ENCODE measurements around the gene BANK1. TPM values are rescaled to one million over a fixed set of nuclear protein-coding genes. Genes with fewer than 3 reads are reported as not detected.
"Not testable (repeated sequence)": the region's sequence is repeated elsewhere in the genome, so short reads cannot be mapped to it uniquely, and the experiment has no call there.

Gene BANK1
- total RNA-seq, 1 experiment from 2014 or later, result not detected

DNA sequence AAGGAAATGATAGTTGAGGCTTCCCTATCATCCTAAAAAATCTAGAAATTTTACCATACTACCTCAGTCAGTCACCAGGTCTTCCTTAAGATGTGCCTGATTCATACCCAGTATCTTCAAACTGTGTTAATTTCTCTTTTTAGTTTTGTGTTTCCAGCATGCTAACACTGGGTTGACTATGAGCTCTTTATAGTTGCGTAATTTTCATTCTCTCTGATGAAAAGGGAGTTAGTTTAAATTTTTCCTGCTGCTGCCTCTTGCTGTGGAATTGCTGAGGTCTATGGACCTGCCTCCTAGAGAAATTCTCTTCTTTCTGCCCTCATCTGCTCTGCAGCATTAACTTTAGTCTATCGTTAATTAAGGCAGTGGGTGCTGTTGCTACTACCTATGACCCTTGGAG is 66.6 kb downstream of the BANK1 start:
- DNase-seq (ENCODE audit: low read depth, low spot score), result no peak
- in situ Hi-C loops (cut with HindIII; ENCODE audit: low pct_unique_long_range_greater_than_20kb, low sequenced_read_pairs), result no loop called here

DNA sequence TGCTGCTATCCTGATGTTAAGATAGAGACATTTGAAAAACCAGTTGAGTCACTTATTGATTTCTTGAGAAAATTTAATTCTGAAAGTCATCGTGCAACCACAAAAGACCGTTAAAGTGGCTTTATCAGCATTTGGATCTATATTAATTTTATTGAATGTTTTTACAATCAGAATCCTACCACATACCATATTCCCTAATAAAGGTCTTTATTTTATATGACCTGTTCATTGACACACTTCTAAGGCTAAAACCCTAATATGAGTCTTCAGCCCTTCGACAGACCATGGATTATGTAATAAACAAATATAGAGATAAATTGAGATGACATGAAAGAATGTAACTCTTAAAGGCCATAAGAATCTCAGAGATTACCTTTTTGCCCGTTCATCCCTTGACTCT is 68.1 kb downstream of the BANK1 start:
- in situ Hi-C loops (cut with HindIII; ENCODE audit: low pct_unique_long_range_greater_than_20kb, low sequenced_read_pairs), result no loop called here
- no peak for DNase-seq (ENCODE audit: low read depth, low spot score)

DNA sequence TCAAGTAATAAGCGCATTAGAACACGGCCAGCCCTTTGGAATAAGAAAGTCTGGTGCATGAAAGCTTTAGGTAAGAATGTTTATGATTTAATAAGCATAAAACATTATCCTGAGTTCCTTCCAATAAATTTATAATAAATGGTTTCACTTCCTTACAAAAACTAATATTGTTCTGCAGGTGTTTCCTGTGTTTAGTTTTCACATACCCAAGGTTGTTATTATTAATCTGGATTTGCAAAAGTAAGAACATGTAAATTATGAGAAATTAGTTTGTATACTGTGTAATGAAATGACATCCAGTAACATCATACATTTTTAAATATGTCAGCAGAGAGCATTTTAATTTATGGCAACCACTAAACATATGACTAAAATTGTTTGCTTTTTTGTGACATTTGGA is 72.1 kb downstream of the BANK1 start:
- DNase-seq (ENCODE audit: low read depth, low spot score), result no peak
- in situ Hi-C loops (cut with HindIII; ENCODE audit: low pct_unique_long_range_greater_than_20kb, low sequenced_read_pairs), result no loop called here

DNA sequence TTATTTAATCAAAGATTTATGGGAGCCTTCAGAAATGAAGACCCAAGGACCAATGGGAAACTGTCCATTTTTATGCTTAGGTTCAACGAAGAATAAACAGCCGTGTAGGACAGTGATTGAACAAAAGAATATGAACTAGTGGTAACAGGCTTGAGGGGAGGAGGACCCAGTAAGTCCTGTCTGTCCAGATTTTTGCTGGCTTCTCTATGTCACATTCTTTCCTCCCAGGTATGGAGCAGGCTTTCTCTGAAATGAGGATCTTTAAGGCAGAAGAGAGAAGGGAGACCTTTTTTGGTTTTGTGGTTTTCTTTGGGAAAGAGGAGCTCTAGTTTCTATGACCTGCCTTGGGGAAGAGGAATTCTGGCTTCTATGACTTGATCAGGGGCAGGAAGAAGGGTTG is 74.1 kb downstream of the BANK1 start:
- DNase-seq (ENCODE audit: low read depth, low spot score), result no peak
- in situ Hi-C loops (cut with HindIII; ENCODE audit: low pct_unique_long_range_greater_than_20kb, low sequenced_read_pairs), result no loop called here

DNA sequence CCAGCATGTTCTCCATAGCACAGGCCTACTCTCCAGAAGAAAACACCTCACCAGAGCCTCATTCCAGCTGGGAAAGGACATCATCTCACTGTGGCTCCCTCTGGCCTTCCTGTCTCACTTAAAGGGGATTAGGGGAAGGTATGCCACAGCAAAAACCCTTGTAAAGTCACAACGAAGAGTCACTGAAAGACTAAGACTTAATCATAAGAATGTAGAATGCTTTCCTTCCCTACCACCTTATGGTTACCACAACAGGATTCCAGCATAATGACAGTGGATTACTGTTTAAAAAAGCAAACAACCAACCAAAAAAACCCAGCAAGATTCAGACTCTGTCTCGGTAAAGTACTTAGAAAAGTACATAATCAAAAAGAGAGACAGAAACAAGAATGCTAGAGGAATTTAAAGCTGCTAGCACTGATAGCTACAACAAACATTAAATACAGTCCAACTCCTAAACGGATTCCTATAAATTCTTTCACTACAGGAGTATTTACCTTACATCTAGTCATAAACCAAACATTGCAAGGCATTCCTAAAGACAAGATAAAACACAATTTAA is 75.1 kb downstream of the BANK1 start:
- DNase-seq (ENCODE audit: low read depth, low spot score), result no peak
- in situ Hi-C loops (cut with HindIII; ENCODE audit: low pct_unique_long_range_greater_than_20kb, low sequenced_read_pairs), result no loop called here

DNA sequence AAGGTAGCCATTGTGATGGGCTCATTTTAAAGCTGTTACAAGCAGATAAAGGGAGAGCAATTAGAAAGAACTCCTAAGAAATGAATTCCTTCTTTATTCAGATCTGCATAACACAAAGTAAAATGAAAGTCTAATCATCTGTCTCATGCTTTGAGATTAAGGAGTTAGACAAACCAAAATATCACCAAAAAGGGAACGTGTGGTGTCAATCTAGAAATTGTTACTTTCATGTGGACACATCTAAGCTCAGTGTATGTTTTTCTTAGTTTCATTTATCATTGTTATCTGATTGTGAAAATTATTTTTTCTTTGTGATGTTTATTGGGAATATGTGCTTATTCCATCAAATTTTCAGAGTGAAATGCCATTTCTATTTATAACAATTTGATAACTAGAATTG is 80.3 kb downstream of the BANK1 start:
- in situ Hi-C loops (cut with HindIII; ENCODE audit: low pct_unique_long_range_greater_than_20kb, low sequenced_read_pairs), result no loop called here

DNA sequence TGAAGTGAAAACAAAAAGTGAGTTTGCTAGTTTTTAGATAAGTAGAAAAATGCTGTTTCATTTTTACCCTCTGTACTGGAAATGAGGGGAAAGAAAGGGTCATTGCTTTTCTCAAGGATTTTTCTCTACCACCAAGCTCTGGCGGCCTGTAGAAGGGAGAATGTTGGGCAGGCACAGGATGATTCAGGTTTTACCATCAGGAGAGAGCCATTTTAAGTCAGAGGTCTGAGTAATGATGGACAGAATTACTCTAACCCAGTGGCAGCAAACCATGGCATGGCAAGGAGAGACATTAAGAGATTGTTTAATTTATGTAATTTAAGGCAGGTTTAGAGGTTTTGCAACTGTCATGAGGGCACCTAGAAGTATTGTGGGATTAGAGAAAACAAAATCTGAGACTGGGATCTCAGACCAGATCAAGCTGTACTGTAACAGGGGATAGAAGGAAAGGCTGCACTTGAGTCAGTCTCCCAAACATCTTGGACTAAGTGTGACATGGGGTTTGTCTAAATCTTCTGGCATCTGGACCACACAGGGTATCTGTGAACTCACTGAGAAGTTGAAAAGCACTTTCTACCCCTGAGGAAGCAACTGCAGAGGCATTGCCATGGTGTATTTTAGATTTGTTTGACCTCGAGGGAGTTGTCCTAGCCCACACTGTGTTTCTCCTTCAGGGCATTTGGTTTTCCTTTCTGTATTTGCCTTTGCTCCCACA is 81.6 kb downstream of the BANK1 start:
- in situ Hi-C loops (cut with HindIII; ENCODE audit: low pct_unique_long_range_greater_than_20kb, low sequenced_read_pairs), result no loop called here
- no peak for DNase-seq (ENCODE audit: low read depth, low spot score)

More for the DNA sequence above, 80.3 kb downstream of the BANK1 start:
- no peak for DNase-seq (ENCODE audit: low read depth, low spot score)

DNA sequence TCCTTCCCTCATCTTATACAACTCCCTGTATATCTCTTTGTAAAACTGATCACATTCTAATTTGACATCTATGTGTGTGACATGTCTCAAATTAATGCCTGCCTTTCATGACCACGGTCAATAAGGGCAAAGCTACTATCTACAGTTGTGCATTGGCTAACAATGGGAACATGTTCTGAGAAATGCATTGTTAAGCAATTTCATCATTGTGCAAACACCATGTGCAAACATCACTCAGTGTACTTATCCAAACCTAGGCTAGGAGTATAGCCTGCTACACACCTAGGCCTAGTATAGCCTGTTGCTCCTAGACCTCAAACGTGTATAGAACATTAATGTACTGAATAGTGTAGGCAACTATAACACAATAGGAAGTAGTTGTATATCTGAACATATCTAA is 95.0 kb downstream of the BANK1 start:
- no peak for DNase-seq (ENCODE audit: low read depth, low spot score)
- in situ Hi-C loops (cut with HindIII; ENCODE audit: low pct_unique_long_range_greater_than_20kb, low sequenced_read_pairs), result no loop called here

DNA sequence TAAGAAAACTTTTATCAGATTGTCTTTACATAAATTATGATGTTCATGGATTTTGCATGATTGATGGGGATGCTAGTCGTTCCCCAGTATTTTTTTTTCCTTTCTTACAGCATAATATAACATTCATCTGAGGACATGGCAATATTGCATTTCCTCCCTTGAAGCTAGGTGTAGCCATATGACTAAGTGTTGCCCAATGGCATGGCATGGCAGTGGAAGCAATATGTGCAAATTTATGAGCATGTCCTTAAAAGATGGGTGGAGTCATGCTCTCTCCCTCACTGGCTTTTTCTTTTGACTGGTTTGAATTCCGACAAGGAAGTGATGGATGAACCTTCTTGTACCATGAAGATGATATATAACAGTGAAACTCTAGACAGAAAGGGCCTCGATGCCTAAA is 96.3 kb downstream of the BANK1 start:
- in situ Hi-C loops (cut with HindIII; ENCODE audit: low pct_unique_long_range_greater_than_20kb, low sequenced_read_pairs), result no loop called here
- DNase-seq (ENCODE audit: low read depth, low spot score), result no peak

DNA sequence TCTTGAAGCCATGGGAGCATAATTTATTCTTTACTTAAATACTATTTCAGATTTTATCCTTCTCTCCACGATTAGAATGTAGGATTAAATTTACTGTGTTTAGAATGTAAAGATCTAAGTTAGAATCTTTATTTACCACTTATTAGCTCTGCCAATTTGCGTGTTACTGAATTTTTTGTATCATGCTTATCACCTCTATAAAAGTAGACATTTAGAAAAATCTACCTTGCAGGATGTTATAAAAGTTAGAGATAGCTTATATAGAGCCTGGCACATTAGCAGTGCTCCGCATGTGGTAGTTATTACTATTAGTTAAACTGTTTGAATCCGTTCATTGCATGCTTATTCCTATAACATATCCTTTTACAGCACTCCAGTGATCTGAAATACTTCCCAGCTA is 97.9 kb downstream of the BANK1 start:
- in situ Hi-C loops (cut with HindIII; ENCODE audit: low pct_unique_long_range_greater_than_20kb, low sequenced_read_pairs), result no loop called here
- no peak for DNase-seq (ENCODE audit: low read depth, low spot score)

DNA sequence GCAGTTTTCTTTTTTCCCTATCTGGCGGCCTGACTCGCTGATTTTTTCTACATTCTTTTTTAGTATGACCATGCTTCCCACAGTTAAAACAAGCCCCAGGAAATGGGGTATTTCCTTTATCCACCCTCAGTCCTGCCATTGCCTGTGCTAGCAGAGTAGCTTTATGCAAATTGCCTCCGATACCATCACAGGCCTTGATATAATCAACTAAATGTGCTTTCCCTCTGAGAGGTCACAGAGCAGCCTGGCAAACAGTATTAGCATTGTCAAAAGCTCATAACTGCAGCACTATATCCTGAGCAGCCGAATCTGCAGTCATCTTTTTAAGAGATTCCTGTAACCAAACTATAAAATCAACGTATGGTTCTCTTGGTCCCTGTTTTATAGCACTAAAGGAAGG is 115.0 kb downstream of the BANK1 start:
- in situ Hi-C loops (cut with HindIII; ENCODE audit: low pct_unique_long_range_greater_than_20kb, low sequenced_read_pairs); DNase-seq (ENCODE audit: low read depth, low spot score): not testable (repeated sequence)

DNA sequence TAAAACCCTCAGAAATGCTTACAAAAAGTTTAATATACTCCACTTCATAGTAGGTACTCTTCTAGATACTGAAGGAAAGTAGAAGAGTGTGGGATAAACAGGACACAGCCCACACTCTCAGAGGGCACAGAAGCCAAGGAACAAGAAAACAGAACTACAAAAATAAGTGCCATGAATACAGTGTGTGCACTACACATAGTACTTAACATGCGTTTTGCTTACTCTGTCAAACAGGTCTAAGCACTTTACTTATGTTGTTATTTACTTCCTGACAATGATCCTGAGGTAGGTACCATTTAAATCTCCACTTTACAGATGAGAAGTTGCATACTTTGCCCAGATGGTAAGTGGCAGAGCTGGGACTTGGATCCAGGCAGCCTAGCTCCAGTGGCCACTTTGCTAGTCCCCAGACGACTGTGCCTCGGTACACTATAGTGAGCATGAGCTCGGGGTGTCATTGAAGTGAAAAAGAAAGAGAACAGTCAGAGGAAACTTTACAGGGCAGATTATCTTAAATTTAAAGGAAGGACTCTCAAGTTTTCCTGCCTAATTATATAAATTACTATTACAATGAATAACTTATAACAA is 120.3 kb downstream of the BANK1 start:
- in situ Hi-C loops (cut with HindIII; ENCODE audit: low pct_unique_long_range_greater_than_20kb, low sequenced_read_pairs), result no loop called here
- no peak for DNase-seq (ENCODE audit: low read depth, low spot score)

DNA sequence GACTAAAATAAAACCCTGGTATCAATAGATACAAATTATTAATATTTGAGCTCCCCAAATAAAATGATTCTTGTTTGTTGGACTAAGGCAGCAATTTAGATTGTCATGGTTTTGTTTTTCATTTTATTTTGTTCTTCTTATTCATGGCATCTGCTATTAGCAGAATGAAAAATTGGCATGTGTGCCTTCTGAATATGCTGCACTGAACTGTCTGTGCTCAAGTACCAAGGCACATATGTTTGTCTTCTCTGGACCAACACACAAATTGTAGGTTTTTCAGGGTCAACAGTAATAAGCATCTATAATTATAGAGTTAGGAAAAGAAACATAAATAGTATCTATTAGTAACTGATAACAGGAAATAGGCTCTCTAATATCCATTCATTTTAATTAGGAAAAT is 121.1 kb downstream of the BANK1 start:
- no peak for DNase-seq (ENCODE audit: low read depth, low spot score)
- in situ Hi-C loops (cut with HindIII; ENCODE audit: low pct_unique_long_range_greater_than_20kb, low sequenced_read_pairs), result no loop called here

DNA sequence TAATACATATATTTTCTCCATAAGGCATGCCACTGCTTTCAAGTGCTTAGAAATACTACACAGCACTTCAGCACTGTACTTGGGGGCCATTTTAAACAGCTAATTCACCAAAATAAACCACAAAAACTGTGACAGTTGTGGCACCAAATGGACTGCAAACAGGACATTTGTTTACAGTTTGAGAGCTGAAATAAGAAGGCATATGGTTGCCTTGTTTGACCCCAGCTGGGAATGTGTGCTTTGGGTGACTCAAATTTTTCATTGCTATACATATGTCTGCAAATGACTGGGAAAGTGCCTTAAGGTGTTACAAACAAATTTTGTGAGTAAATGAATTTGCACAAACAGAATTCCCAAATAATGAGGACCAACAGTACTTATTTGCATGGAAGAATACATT is 124.2 kb downstream of the BANK1 start:
- in situ Hi-C loops (cut with HindIII; ENCODE audit: low pct_unique_long_range_greater_than_20kb, low sequenced_read_pairs), result no loop called here
- DNase-seq (ENCODE audit: low read depth, low spot score), result no peak

DNA sequence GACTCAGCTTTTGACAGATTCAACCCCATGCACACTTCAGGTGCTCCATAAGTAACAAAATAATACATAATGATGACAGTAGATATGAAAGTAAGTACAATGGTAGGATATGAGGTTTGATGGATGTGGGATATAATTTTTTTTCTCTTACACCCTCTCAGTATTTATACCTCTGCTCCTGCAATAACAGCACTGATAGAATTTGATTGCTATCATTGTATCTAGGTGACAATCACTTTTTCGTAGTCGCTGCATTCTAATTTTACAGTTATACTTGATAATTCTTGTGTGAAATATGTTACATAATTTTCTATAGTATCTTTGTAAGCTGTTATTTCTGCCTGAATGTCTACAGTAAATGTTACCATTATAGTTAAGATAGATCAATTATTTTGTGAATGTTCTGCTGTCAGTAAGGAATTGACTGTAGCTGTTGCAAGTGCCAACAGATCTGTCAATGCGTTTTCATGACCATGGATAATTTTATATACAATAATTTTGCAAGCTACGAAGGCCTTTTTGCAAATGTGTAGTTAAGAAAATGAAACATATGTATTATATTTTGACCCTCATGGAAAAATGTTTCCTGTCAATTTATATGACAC is 128.9 kb downstream of the BANK1 start:
- DNase-seq (ENCODE audit: low read depth, low spot score), result no peak
- in situ Hi-C loops (cut with HindIII; ENCODE audit: low pct_unique_long_range_greater_than_20kb, low sequenced_read_pairs), result no loop called here

DNA sequence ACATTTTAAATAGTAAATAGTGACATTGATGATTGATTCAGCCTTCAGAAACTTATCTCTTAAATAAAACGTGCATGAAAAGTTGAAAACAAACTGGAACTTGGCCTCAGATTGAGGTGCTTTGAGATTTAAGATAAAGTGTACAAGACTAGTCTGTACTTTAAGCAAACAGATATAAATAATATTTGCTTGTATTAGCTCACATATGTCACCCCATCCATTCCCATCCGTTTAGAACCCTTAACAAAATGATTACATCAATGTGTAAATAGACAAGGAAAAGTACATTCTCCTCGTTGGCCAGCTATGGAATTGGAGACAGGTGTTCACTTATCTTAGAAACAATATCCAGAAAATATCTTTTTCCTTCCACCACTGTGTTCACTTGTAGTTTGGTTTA is 130.8 kb downstream of the BANK1 start:
- in situ Hi-C loops (cut with HindIII; ENCODE audit: low pct_unique_long_range_greater_than_20kb, low sequenced_read_pairs), result no loop called here
- DNase-seq (ENCODE audit: low read depth, low spot score), result no peak

DNA sequence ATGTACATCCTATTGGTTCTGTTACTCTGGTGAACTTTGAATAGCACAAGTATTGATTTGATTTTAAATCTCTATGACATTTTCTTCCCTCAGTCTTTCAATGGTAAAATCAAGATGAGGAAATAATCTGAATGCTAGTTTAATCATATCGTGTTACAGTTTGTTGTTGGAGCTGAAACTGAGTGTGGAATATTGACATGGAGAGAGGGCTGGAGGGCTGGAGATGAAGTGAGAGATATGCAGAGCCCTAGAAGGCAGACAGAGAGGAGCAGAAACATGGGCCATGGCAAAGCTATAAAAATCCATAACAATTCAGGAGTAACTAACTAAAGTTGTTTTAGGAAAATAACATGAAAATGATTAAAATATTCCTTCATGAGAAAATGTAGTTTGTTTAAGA is 141.1 kb downstream of the BANK1 start:
- no peak for DNase-seq (ENCODE audit: low read depth, low spot score)
- in situ Hi-C loops (cut with HindIII; ENCODE audit: low pct_unique_long_range_greater_than_20kb, low sequenced_read_pairs), result no loop called here

DNA sequence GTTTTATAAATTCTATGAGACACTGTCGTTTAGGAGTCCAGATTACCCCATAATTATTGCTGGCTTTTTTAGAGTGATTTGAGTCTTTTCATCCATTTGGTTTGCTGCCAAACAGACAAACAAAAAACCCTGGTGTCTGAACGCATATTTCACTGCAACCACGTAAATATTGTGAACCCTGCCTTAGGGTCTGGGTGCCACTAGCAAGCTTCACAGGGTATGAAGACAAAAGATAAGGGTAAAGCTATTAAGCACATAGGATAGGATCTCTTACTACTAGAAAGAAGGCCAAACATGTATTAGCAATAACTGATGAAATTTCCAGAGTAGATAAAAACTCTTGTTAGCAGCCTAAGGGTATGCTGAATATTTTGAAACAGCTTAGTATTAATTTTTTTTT is 143.3 kb downstream of the BANK1 start:
- in situ Hi-C loops (cut with HindIII; ENCODE audit: low pct_unique_long_range_greater_than_20kb, low sequenced_read_pairs), result no loop called here
- no peak for DNase-seq (ENCODE audit: low read depth, low spot score)

DNA sequence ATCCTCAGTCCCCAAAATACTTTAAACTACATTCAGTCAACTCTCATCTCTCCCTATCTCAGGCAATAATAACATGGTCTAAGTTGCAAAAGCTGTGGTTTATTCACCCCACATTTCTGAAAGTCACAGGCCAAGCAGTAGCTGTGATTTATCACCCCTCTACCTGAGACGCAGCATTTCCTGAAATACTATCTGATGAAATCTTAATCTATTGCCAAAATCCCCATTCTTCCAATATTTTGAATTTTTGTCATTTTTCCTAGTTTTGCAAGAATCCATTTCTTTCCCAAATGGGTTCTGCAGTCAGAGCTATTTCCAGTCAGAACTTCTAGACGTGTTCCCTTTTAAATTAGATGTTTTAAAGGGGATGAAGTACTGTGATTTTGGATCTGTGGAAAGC is 148.3 kb downstream of the BANK1 start:
- no peak for DNase-seq (ENCODE audit: low read depth, low spot score)
- in situ Hi-C loops (cut with HindIII; ENCODE audit: low pct_unique_long_range_greater_than_20kb, low sequenced_read_pairs), result no loop called here
